HCT116 (cell line): ENCODE data around the gene MYBPC1. TPM values are rescaled to one million over a fixed set of nuclear protein-coding genes. Genes with fewer than 3 reads are reported as not detected.

ENCODE experiments used
- ATAC-seq: fragments of 200-7000 bp; cut with Tn5 transposase; 2 replicates; pipeline ENCODE4 v1.9.1; 2020; ENCODE audit warnings: mild to moderate bottlenecking, moderate library complexity
- BruUV-seq: library from RNA; stranded (reverse); fragments of 400-500 nt; replicated peaks from 2 replicates; lab custom pipeline; 2021; lab: Mats Ljungman, UMichigan
- CTCF ChIA-PET: fragments of 300-600 bp; sonication (Branson Sonifier 250); formaldehyde crosslinking; loops from one replicate; lab custom pipeline; 2021; ENCODE audit warnings: antibody characterized with exemption; lab: Charles Lee
- POLR2A ChIA-PET: fragments of 300-600, 350-600 bp; sonication (Branson Sonifier 250); formaldehyde crosslinking; loops from one replicate; lab custom pipeline; 2021; ENCODE audit warnings: antibody characterized with exemption; lab: Charles Lee
- RAD21 ChIA-PET, 2 experiments: fragments of 300-600 bp; sonication (Branson Sonifier 250); formaldehyde crosslinking; loops; one replicate each; lab custom pipeline; 2023; ENCODE audit warnings: low total read pairs in 2 of 2; ENCODE audit not compliant: uncharacterized antibody in 2 of 2, unreplicated experiment in 2 of 2, low non-redundant PET in 1 of 2; lab: Charles Lee
- DNase-seq: peaks from one replicate; pipeline ENCODE4 v3.0.0-alpha.2; 2010; ENCODE audit warnings: low read depth, low spot score
- H2AFZ ChIP-seq: fragments of 200-600 bp; shearing (Covaris generic), sonication (generic); 2 replicates; pipeline ENCODE4 v1.6.1; 2017; ENCODE audit warnings: low read depth, mixed run types, mixed read lengths, antibody characterized with exemption, low read length; ENCODE audit not compliant: poor library complexity, severe bottlenecking
- H3K27ac ChIP-seq: 2 replicates; pipeline ENCODE4 v1.5.1; 2012; ENCODE audit warnings: low read depth, low read length
- H3K27me3 ChIP-seq: fragments of 200-600 bp; sonication (generic); 2 replicates; pipeline ENCODE4 v1.6.1; 2016; ENCODE audit warnings: mixed run types, low read length, mixed read lengths; ENCODE audit not compliant: insufficient read depth
- H3K36me3 ChIP-seq, 2 experiments: fragments of 200-500 bp in 1 of 2; fragments of 200-600 bp in 1 of 2; sonication (Bioruptor generic) in 1 of 2; sonication (generic) in 1 of 2; 2 replicates each; pipeline versions ENCODE4 v1.5.1 to v1.6.1; 2014 to 2016; ENCODE audit warnings: low read length in 2 of 2, inconsistent platforms in 1 of 2, mixed read lengths in 1 of 2, mixed run types in 1 of 2; ENCODE audit not compliant: insufficient read depth in 2 of 2, control insufficient read depth in 1 of 2
- H3K4me1 ChIP-seq, 2 experiments: fragments of 200-600 bp in 1 of 2; sonication (generic) in 1 of 2; 2 replicates each; pipeline versions ENCODE4 v1.5.1 to v1.6.1; 2012 to 2017; ENCODE audit warnings: low read length in 2 of 2, inconsistent platforms in 1 of 2, mild to moderate bottlenecking in 1 of 2, mixed read lengths in 1 of 2, mixed run types in 1 of 2, moderate library complexity in 1 of 2; ENCODE audit not compliant: insufficient read depth in 2 of 2, control insufficient read depth in 1 of 2
- H3K4me2 ChIP-seq: fragments of 200-600 bp; sonication (generic); 2 replicates; pipeline ENCODE4 v1.6.1; 2017; ENCODE audit warnings: mixed run types, low read length, mixed read lengths
- H3K4me3 ChIP-seq, 2 experiments: fragments of 200-600 bp in 1 of 2; sonication (generic) in 1 of 2; replicated peaks in 1 of 2; 2 replicates each; pipeline ENCODE4 v1.5.1; 2011 to 2016; ENCODE audit warnings: low read length in 2 of 2, control low read depth in 1 of 2, low read depth in 1 of 2, mild to moderate bottlenecking in 1 of 2, mixed read lengths in 1 of 2, mixed run types in 1 of 2
- H3K79me2 ChIP-seq: fragments of 200-600 bp; sonication (generic); 2 replicates; pipeline ENCODE4 v1.6.1; 2017; ENCODE audit warnings: mild to moderate bottlenecking, mixed run types, low read length, moderate library complexity, mixed read lengths; ENCODE audit not compliant: insufficient read depth
- H3K9ac ChIP-seq: fragments of 200-600 bp; sonication (generic); 2 replicates; pipeline ENCODE4 v1.6.1; 2016; ENCODE audit warnings: low read length, mixed read lengths
- H3K9me2 ChIP-seq: fragments of 200-600 bp; sonication (generic), shearing (Covaris generic); 2 replicates; pipeline ENCODE4 v1.6.1; 2017; ENCODE audit warnings: mixed run types, mild to moderate bottlenecking, moderate library complexity; ENCODE audit not compliant: insufficient read depth
- H3K9me3 ChIP-seq, 2 experiments: fragments of 200-500 bp in 1 of 2; fragments of 200-600 bp in 1 of 2; sonication (Bioruptor generic) in 1 of 2; sonication (generic) in 1 of 2; 2 replicates each; pipeline ENCODE4 v1.6.1; 2014 to 2017; ENCODE audit warnings: low read length in 2 of 2, mixed read lengths in 2 of 2, inconsistent platforms in 1 of 2, low read depth in 1 of 2, mild to moderate bottlenecking in 1 of 2, mixed run types in 1 of 2, moderate library complexity in 1 of 2; ENCODE audit not compliant: control insufficient read depth in 1 of 2, insufficient read depth in 1 of 2
- H4K20me1 ChIP-seq: fragments of 200-600 bp; sonication (generic), shearing (Covaris generic); 2 replicates; pipeline ENCODE4 v1.6.1; 2017; ENCODE audit warnings: mixed run types, mild to moderate bottlenecking, moderate library complexity; ENCODE audit not compliant: insufficient read depth
- ATF3 ChIP-seq: IDR thresholded peaks from 2 replicates; pipeline ENCODE4 v1.6.1; 2012
- CBX3 ChIP-seq: IDR thresholded peaks from 2 replicates; pipeline ENCODE4 v1.6.1; 2012; ENCODE audit warnings: low read depth
- CEBPB ChIP-seq: IDR thresholded peaks from 2 replicates; pipeline ENCODE4 v1.6.1; 2012; ENCODE audit warnings: low read depth
- CTCF ChIP-seq, 3 experiments: fragments of 200-600 bp in 1 of 3; sonication (generic) in 1 of 3; IDR thresholded peaks in 2 of 3; conservative IDR thresholded peaks in 1 of 3; 2 replicates each; pipeline ENCODE4 v1.5.1; 2012 to 2017; ENCODE audit warnings: low read depth in 2 of 3, low read length in 2 of 3, antibody characterized with exemption in 1 of 3, borderline replicate concordance in 1 of 3, control low read depth in 1 of 3, mild to moderate bottlenecking in 1 of 3, mixed read lengths in 1 of 3, mixed run types in 1 of 3, moderate library complexity in 1 of 3; ENCODE audit not compliant: insufficient read depth in 1 of 3
- EGR1 ChIP-seq: IDR thresholded peaks from 2 replicates; pipeline ENCODE4 v1.6.1; 2012; ENCODE audit warnings: low read depth
- EZH2 ChIP-seq: fragments of 200-600 bp; sonication (generic); IDR thresholded peaks from 2 replicates; pipeline ENCODE4 v1.6.1; 2017; ENCODE audit warnings: antibody characterized with exemption, mixed run types
- EZH2phosphoT487 ChIP-seq: fragments of 200-600 bp; IDR thresholded peaks from 2 replicates; pipeline ENCODE4 v1.6.1; 2018; ENCODE audit warnings: antibody characterized with exemption, borderline replicate concordance
- MAX ChIP-seq: IDR thresholded peaks from 2 replicates; pipeline ENCODE4 v1.6.1; 2012
- POLR2AphosphoS5 ChIP-seq: IDR thresholded peaks from 2 replicates; pipeline ENCODE4 v1.6.1; 2011; ENCODE audit warnings: mild to moderate bottlenecking, low read depth, low read length, moderate library complexity
- RAD21 ChIP-seq: IDR thresholded peaks from 2 replicates; pipeline ENCODE4 v1.6.1; 2012; ENCODE audit warnings: low read depth, mild to moderate bottlenecking
- REST ChIP-seq: IDR thresholded peaks from 2 replicates; pipeline ENCODE4 v1.6.1; 2012; ENCODE audit warnings: low read depth
- SP1 ChIP-seq: IDR thresholded peaks from 2 replicates; pipeline ENCODE4 v1.6.1; 2012; ENCODE audit warnings: low read depth
- TCF7L2 ChIP-seq: IDR thresholded peaks from 2 replicates; pipeline ENCODE4 v1.7.0; 2011; ENCODE audit warnings: borderline replicate concordance, inconsistent platforms; ENCODE audit not compliant: insufficient read depth, insufficient read length; ENCODE audit errors: extremely low read depth
- YY1 ChIP-seq: IDR thresholded peaks from 2 replicates; pipeline ENCODE4 v1.6.1; 2011; ENCODE audit warnings: low read length, low read depth, moderate library complexity, mild to moderate bottlenecking; ENCODE audit not compliant: insufficient replicate concordance; ENCODE audit errors: extremely low read depth
- ZBTB33 ChIP-seq: IDR thresholded peaks from 2 replicates; pipeline ENCODE4 v1.6.1; 2011; ENCODE audit warnings: mild to moderate bottlenecking, low read length, moderate library complexity; ENCODE audit not compliant: insufficient replicate concordance; ENCODE audit errors: extremely low read depth
- ZFX ChIP-seq: fragments of 450-650 bp; IDR thresholded peaks from 2 replicates; pipeline ENCODE4 v1.6.1; 2017
- ZNF274 ChIP-seq: fragments of 200-500 bp; sonication (Bioruptor generic); IDR thresholded peaks from 2 replicates; pipeline ENCODE4 v1.6.1; 2014; ENCODE audit warnings: mild to moderate bottlenecking, low read depth, low read length, inconsistent platforms
- intact Hi-C: fragments of 100-400 bp; cut with micrococcal nuclease; formaldehyde crosslinking; loops from 2 replicates; pipeline ENCODE4 v1.10.0; 2022
- total RNA-seq: library from RNA; stranded (reverse); gene quantifications from one replicate; pipeline ENCODE4 v1.2.1, GENCODE V29; 2021; ENCODE audit not compliant: unreplicated experiment

The MYBPC1 gene
- total RNA-seq, 1 experiment from 2014 or later: not detected

GRCh38 chr12:101722392-101722791 is 127.6 kb downstream of the MYBPC1 start:
- BruUV-seq: no TSS peak
- no peaks in the 10 kb centered on the region for H4K20me1 ChIP-seq
- POLR2A ChIA-PET: no interaction called here
- intact Hi-C loops: no loop called here
- H3K27me3 ChIP-seq: no peaks in the 10 kb centered on the region
- H3K9me3 ChIP-seq: no peaks in the 10 kb centered on the region
- peaks cover 0 to 4% of the 10 kb centered on the region in 2 experiments; a peak in 2 of 4 replicates for H3K36me3 ChIP-seq
- H3K9ac ChIP-seq: no peak overlapping the region
- H3K9me2 ChIP-seq: no peaks in the 10 kb centered on the region
- H3K4me1 ChIP-seq: no peaks in the 10 kb centered on the region
- TF ChIP-seq POLR2AphosphoS5 (no peak), CBX3 (no peak), ZFX (no peak), RAD21 (no peak), CEBPB (no peak), SP1 (no peak), YY1 (no peak), EGR1 (no peak), ATF3 (no peak), EZH2phosphoT487 (no peak), MAX (no peak), ZNF274 (no peak), TCF7L2 (no peak), EZH2 (no peak), REST (no peak), ZBTB33 (no peak), CTCF (IDR thresholded peaks at IDR 0.05 in 2 of 3, conservative IDR thresholded peaks at IDR 0.05 in 1 of 3; ENCODE audit: borderline replicate concordance in 1 of 3, insufficient read depth in 1 of 3, low read depth in 2 of 3, low read length in 2 of 3) (no peak)
- TF ChIP-seq, all 23 proteins: peak for 0
- H3K27ac ChIP-seq: no peak overlapping the region
- DNase-seq: no peak
- H2AFZ ChIP-seq: no peak overlapping the region
- no peak for ATAC-seq
- no peak overlapping the region for H3K4me2 ChIP-seq
- RAD21 ChIA-PET: interaction anchor here in 1 of 2 experiments (0.5 kb wide), 1 partner anchor 1319 kb away, joined by 3 read pairs; no protein-coding TSS in a partner anchor
- CTCF ChIA-PET: interaction anchor here (1.4 kb wide), 1 partner anchor 38 kb away, joined by 5 read pairs; no protein-coding TSS in a partner anchor
- no peaks in the 10 kb centered on the region for H3K79me2 ChIP-seq
- H3K4me3 ChIP-seq: no peak overlapping the region
